Glutamatergic neuron (in vitro differentiated cells): ENCODE measurements around the gene MTHFD1. TPM values are rescaled to one million over a fixed set of nuclear protein-coding genes. Genes with fewer than 3 reads are reported as not detected.

Experiments
- DNase-seq: peaks from one replicate; pipeline ENCODE4 v3.0.0; 2022
- H3K27ac Mint-ChIP-seq: one replicate; pipeline ENCODE4 v1.8.0; 2020; ENCODE audit warnings: mild to moderate bottlenecking, mixed read lengths, inconsistent platforms; ENCODE audit not compliant: unreplicated experiment
- H3K27me3 Mint-ChIP-seq: one replicate; pipeline ENCODE4 v1.8.0; 2020; ENCODE audit warnings: mild to moderate bottlenecking, moderate library complexity, mixed read lengths, inconsistent platforms; ENCODE audit not compliant: unreplicated experiment
- H3K36me3 Mint-ChIP-seq: one replicate; pipeline ENCODE4 v1.8.0; 2020; ENCODE audit warnings: mild to moderate bottlenecking, mixed read lengths, inconsistent platforms; ENCODE audit not compliant: unreplicated experiment
- H3K4me1 Mint-ChIP-seq: one replicate; pipeline ENCODE4 v1.8.0; 2020; ENCODE audit warnings: mild to moderate bottlenecking, low read depth, mixed read lengths, inconsistent platforms; ENCODE audit not compliant: unreplicated experiment
- H3K4me3 Mint-ChIP-seq: one replicate; pipeline ENCODE4 v1.8.0; 2020; ENCODE audit warnings: mild to moderate bottlenecking, mixed read lengths, inconsistent platforms; ENCODE audit not compliant: unreplicated experiment
- H3K9me3 Mint-ChIP-seq: one replicate; pipeline ENCODE4 v1.8.0; 2020; ENCODE audit warnings: mild to moderate bottlenecking, moderate library complexity, mixed read lengths, inconsistent platforms; ENCODE audit not compliant: unreplicated experiment
- CTCF ChIP-seq: fragments of 200-600 bp; sonication (generic); IDR thresholded peaks from one replicate; pipeline ENCODE4 v1.5.0; 2021; ENCODE audit not compliant: partially characterized antibody, unreplicated experiment
- total RNA-seq: library from RNA; stranded (reverse); fragmentation: NEBNext Ultra II Directional; extraction: Animal tissue kit (Norgen Biotek cat#: 25700); gene quantifications from one replicate; pipeline ENCODE4 v1.2.1, GENCODE V29; 2021; ENCODE audit not compliant: unreplicated experiment

The MTHFD1 gene
- total RNA-seq, 1 donor from 2014 or later = 33.0 TPM

GRCh38 chr14:64474041-64474440, 85.9 kb downstream of the MTHFD1 start:
- no peaks in the 10 kb centered on the region for H3K36me3 Mint-ChIP-seq
- H3K27me3 Mint-ChIP-seq = no peaks in the 10 kb centered on the region
- no peaks in the 10 kb centered on the region for H3K9me3 Mint-ChIP-seq
- TF ChIP-seq CTCF = no peak
- H3K27ac Mint-ChIP-seq = no peak overlapping the region
- no peaks in the 10 kb centered on the region for H3K4me1 Mint-ChIP-seq
- DNase-seq = no peak
- no peak overlapping the region for H3K4me3 Mint-ChIP-seq

DNA sequence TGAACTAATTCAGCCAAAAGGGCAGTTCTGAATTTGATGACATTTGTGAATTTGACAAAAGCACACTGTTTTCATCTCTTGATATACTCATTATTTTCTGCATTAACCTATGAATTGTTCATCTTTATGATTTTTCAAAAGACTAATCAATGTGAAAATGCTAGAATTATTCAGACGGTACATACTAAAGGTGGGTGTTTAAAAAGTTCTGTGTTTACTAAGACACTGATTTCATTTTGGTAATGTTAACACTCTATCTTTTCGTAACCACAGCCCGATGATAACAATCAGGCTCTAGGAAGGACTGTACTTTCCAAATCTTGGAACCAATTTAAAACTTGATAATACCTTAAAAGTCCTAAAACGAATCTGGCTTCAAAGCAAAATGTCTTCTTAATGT, 86.5 kb downstream of the MTHFD1 start:
- Mint-ChIP-seq H3K27ac (no peak overlapping the region), H3K9me3 (no peaks in the 10 kb centered on the region), H3K36me3 (no peaks in the 10 kb centered on the region), H3K4me1 (no peaks in the 10 kb centered on the region), H3K4me3 (no peak overlapping the region), H3K27me3 (no peaks in the 10 kb centered on the region)
- no peak for TF ChIP-seq CTCF
- DNase-seq = no peak

DNA sequence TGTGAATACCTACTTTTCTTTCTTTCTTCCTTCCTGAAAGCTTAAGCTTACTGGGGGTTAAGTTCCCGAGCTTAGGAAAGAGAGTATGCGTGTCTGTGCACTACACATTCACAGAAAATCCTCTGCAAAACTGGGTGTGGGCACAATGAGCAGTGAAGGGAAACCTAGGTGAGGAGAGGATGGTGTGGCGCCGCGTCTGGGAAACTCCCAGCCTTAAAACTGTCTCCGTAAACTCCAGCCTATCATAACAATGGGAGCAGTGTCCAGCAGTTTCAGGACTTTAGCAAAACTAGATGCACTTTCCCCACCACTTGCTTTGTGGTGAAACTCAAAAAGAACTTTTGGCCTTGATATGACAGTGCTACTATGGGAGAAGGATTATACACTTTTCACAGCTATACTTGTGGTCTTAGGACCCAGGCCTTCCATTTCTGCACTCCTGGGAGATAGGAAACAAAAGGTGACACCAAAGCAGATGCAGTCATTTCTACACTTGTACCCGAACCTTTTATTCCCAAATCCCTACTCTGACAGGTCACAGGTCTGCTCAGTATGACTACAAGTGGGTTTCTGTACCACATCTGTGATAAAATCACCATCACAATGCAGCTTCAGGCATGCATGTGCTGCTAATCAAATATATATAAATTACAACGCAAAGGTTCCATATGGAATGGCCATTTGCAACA, 87.6 kb downstream of the MTHFD1 start:
- no peak for TF ChIP-seq CTCF
- Mint-ChIP-seq H3K36me3 (no peaks in the 10 kb centered on the region), H3K27me3 (no peaks in the 10 kb centered on the region), H3K4me1 (no peaks in the 10 kb centered on the region), H3K4me3 (no peak overlapping the region), H3K9me3 (no peaks in the 10 kb centered on the region), H3K27ac (no peak overlapping the region)
- DNase-seq = no peak

DNA sequence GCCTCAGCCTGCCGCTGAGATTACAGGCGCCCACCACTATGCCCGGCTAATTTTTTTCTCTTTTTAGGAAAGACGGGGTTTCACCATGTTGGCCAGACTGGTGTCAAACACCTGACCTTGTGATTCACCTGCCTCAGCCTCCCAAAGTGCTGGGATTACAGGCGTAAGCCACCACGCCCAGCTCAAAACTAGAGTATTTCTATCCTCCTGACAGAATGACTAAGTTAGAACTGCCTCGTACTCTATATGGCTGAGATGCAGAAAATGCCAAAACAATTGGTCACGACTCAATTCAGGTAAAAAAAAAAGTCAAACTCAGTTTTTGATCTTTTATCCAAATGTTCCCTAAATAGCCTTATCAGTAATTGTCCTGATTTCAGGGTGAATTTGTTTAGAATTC, 88.3 kb downstream of the MTHFD1 start:
- DNase-seq = no peak
- no peaks in the 10 kb centered on the region for H3K4me1 Mint-ChIP-seq

More for the DNA sequence above, 88.3 kb downstream of the MTHFD1 start:
- no peaks in the 10 kb centered on the region for H3K27me3 Mint-ChIP-seq
- no peaks in the 10 kb centered on the region for H3K9me3 Mint-ChIP-seq
- TF ChIP-seq CTCF = no peak
- no peak overlapping the region for H3K27ac Mint-ChIP-seq
- no peaks in the 10 kb centered on the region for H3K36me3 Mint-ChIP-seq
- no peak overlapping the region for H3K4me3 Mint-ChIP-seq
